ENCODE measurements around the gene RNF181. TPM values are rescaled to one million over a fixed set of nuclear protein-coding genes. Genes with fewer than 3 reads are reported as not detected.

The RNF181 gene
- total and polyA plus RNA-seq, 2 of the 13 experiments (the other 11 are each of a cell fraction or from before 2014, with no cell fraction given): 224 to 578 TPM

DNA sequence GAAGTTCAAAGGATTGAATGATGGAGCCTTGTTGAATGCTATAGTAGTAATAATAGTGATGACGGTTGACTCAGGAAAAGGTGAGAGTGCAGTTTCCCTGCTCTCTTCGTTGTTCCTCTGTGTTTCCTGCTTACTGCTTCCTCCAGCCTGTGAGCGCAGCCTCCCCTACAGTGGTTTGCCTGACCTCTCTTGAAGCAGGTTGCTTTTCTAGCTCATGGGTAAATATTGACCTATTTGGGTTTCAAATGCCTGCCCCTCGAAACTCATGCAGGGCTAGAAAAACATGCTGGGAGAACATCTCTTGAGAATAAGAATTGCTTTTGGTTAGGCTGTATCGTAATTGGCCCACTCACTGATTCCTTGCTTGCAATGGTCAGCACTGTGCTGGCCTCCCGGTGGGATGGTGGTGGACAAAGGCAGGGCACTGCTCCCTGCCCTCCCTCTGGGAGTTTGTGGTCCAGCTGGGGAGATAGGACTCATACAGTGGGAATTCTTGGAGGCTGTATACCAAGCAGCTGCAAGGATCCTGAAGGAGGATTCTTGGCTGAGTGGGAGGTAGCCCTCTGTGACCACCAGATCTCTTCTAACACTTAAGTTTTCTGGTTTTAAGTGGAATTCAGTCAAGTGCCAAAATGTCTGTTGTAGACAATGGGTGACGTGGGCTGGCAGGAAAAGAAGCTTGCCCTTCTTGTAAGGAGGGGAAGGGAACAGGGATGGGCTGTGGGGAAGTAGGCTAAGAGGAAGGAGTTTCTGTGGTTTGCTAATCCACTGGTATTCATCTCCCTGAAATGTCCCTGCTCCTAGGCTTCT, 5.4 kb upstream of the RNF181 start (continued):
- TF ChIP-seq ZNF30 (CRISPR knock-in tag; IDR thresholded peaks at IDR 0.05): no peak
- TF ChIP-seq SNAPC2 (CRISPR knock-in tag; IDR thresholded peaks at IDR 0.05): peak; percentile 42; the same call in 1 of the 2 replicates
- peak; percentile 53 for TF ChIP-seq FOSL2 (CRISPR knock-in tag; IDR thresholded peaks at IDR 0.05)
- TF ChIP-seq MED1 (CRISPR knock-in tag; IDR thresholded peaks at IDR 0.05): peak; percentile 85
- peak; percentile 90; the same call in 1 of the 2 replicates for TF ChIP-seq ZNF292 (CRISPR knock-in tag; IDR thresholded peaks at IDR 0.05; ENCODE audit: borderline replicate concordance, low read depth)
- peak; percentile 77; the same call in 1 of the 2 replicates for TF ChIP-seq ZNF605 (CRISPR knock-in tag; IDR thresholded peaks at IDR 0.05)
- TF ChIP-seq ZNF143 (CRISPR knock-in tag; IDR thresholded peaks at IDR 0.05): no peak
- TF ChIP-seq, protein P1, sequence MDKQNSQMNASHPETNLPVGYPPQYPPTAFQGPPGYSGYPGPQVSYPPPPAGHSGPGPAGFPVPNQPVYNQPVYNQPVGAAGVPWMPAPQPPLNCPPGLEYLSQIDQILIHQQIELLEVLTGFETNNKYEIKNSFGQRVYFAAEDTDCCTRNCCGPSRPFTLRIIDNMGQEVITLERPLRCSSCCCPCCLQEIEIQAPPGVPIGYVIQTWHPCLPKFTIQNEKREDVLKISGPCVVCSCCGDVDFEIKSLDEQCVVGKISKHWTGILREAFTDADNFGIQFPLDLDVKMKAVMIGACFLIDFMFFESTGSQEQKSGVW (CRISPR knock-in tag; IDR thresholded peaks at IDR 0.05; ENCODE audit: borderline replicate concordance): no peak
- TF ChIP-seq, protein P2, sequence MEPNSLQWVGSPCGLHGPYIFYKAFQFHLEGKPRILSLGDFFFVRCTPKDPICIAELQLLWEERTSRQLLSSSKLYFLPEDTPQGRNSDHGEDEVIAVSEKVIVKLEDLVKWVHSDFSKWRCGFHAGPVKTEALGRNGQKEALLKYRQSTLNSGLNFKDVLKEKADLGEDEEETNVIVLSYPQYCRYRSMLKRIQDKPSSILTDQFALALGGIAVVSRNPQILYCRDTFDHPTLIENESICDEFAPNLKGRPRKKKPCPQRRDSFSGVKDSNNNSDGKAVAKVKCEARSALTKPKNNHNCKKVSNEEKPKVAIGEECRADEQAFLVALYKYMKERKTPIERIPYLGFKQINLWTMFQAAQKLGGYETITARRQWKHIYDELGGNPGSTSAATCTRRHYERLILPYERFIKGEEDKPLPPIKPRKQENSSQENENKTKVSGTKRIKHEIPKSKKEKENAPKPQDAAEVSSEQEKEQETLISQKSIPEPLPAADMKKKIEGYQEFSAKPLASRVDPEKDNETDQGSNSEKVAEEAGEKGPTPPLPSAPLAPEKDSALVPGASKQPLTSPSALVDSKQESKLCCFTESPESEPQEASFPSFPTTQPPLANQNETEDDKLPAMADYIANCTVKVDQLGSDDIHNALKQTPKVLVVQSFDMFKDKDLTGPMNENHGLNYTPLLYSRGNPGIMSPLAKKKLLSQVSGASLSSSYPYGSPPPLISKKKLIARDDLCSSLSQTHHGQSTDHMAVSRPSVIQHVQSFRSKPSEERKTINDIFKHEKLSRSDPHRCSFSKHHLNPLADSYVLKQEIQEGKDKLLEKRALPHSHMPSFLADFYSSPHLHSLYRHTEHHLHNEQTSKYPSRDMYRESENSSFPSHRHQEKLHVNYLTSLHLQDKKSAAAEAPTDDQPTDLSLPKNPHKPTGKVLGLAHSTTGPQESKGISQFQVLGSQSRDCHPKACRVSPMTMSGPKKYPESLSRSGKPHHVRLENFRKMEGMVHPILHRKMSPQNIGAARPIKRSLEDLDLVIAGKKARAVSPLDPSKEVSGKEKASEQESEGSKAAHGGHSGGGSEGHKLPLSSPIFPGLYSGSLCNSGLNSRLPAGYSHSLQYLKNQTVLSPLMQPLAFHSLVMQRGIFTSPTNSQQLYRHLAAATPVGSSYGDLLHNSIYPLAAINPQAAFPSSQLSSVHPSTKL (CRISPR knock-in tag; IDR thresholded peaks at IDR 0.05): peak; percentile 80
- TF ChIP-seq MXI1 (IDR thresholded peaks at IDR 0.05; ENCODE audit: borderline replicate concordance, low read depth, low read length): peak; percentile 45; the same call in 1 of the 3 replicates
- TF ChIP-seq ZNF644 (CRISPR knock-in tag; IDR thresholded peaks at IDR 0.05; ENCODE audit: low read depth): 0 out of 2 replicates have a peak, but pooled peaks have one; percentile 37
- TF ChIP-seq ZNF136 (CRISPR knock-in tag; IDR thresholded peaks at IDR 0.05; ENCODE audit: low read depth): 0 out of 2 replicates have a peak, but pooled peaks have one; percentile 62
- peak; percentile 77; the same call in 1 of the 2 replicates for TF ChIP-seq WIZ (CRISPR knock-in tag; IDR thresholded peaks at IDR 0.05)
- TF ChIP-seq RARA (CRISPR knock-in tag; IDR thresholded peaks at IDR 0.05): peak; percentile 84
- TF ChIP-seq SIX1 (CRISPR knock-in tag; IDR thresholded peaks at IDR 0.05; ENCODE audit: borderline replicate concordance): peak; percentile 47; the same call in 1 of the 2 replicates
- TF ChIP-seq ZNF274 (CRISPR knock-in tag; IDR thresholded peaks at IDR 0.05): peak; percentile 51; the same call in 1 of the 2 replicates
- peak; percentile 36; the same call in 1 of the 2 replicates for TF ChIP-seq POLR2AphosphoS5 (IDR thresholded peaks at IDR 0.05; ENCODE audit: low read depth, low read length)
- peak; percentile 70; the same call in 1 of the 2 replicates for TF ChIP-seq ETV5 (CRISPR knock-in tag; IDR thresholded peaks at IDR 0.05; ENCODE audit: borderline replicate concordance)
- peak; percentile 40; the same call in 1 of the 2 replicates for TF ChIP-seq YEATS2 (CRISPR knock-in tag; IDR thresholded peaks at IDR 0.05; ENCODE audit: borderline replicate concordance)
- TF ChIP-seq, protein P3, sequence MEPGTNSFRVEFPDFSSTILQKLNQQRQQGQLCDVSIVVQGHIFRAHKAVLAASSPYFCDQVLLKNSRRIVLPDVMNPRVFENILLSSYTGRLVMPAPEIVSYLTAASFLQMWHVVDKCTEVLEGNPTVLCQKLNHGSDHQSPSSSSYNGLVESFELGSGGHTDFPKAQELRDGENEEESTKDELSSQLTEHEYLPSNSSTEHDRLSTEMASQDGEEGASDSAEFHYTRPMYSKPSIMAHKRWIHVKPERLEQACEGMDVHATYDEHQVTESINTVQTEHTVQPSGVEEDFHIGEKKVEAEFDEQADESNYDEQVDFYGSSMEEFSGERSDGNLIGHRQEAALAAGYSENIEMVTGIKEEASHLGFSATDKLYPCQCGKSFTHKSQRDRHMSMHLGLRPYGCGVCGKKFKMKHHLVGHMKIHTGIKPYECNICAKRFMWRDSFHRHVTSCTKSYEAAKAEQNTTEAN (CRISPR knock-in tag; conservative IDR thresholded peaks at IDR 0.05): 0 out of 2 replicates have a peak, but pooled peaks have one; percentile 22
- TF ChIP-seq SMAD3 (CRISPR knock-in tag; IDR thresholded peaks at IDR 0.05): 0 out of 2 replicates have a peak, but pooled peaks have one; percentile 57
- no peak for TF ChIP-seq ZBTB7B (CRISPR knock-in tag; IDR thresholded peaks at IDR 0.05)
- 0 out of 2 replicates have a peak, but pooled peaks have one; percentile 65 for TF ChIP-seq ZNF619 (CRISPR knock-in tag; IDR thresholded peaks at IDR 0.05)
- peak; percentile 95 for TF ChIP-seq ELF3 (CRISPR knock-in tag; IDR thresholded peaks at IDR 0.05)
- peak; percentile 66; the same call in 1 of the 2 replicates for TF ChIP-seq HMG20A (CRISPR knock-in tag; IDR thresholded peaks at IDR 0.05; ENCODE audit: borderline replicate concordance)
- TF ChIP-seq XRCC5 (optimal IDR thresholded peaks at IDR 0.05; ENCODE audit: low read length): peak; percentile 45
